Stimulated activated CD8-positive, alpha-beta memory T cell treated with anti-CD3 and anti-CD28 coated beads, Interleukin-7, amount 100 ng/mL, for 1 hour (primary cell): ENCODE results near the gene SCNN1G.

Experiments
- DNase-seq, 2 donors: peaks; one replicate each; pipeline ENCODE4 v3.0.0-alpha.2; 2020; ENCODE audit warnings: low read depth in 2 of 2

Gene SCNN1G

GRCh38 chr16:23196539-23196938 lies 14.0 kb downstream of the SCNN1G start:
- DNase-seq: no peak

- no peak for DNase-seq
These were observed 19.6 kb downstream of the SCNN1G start for GRCh38 chr16:23202166-23202565.

- DNase-seq: no peak
These were observed 24.4 kb downstream of the SCNN1G start for GRCh38 chr16:23206986-23207385.

DNA sequence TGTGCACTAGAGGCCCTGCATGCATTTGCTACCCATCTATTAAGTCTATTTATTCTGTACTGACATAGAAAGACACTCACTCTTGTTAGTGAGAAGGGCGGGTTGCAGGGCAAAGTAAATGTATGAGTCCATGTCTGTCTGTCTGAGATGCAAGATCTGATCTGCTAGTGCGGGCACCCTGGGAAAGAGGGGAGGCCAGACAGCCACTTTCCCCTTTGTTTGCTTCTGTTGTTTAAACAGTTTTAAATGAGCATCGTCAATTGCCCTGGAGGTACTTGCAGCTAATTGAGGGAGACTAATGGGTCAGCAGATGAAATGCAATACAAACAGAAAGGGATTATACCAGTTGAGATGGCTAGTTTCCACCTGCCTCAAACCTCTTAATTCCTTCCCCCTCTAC lies 24.9 kb downstream of the SCNN1G start:
- DNase-seq: no peak

DNA sequence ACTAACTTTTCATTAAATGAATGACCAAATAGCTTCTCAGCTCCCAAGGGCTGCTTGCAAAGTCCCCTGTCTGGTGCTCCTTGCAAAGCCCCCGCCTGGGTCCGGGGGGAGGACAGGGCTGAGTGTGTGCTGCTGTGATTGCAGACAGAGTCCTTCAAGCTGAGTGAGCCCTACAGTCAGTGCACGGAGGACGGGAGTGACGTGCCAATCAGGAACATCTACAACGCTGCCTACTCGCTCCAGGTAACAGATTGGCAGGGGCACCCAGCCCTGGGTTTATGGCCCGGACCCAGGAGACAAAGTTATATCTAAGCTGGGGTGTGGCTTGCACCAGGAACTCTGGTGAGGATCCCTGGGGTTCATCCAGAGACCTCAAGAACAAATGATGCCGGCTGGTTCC lies 27.1 kb downstream of the SCNN1G start:
- DNase-seq: no peak

DNA sequence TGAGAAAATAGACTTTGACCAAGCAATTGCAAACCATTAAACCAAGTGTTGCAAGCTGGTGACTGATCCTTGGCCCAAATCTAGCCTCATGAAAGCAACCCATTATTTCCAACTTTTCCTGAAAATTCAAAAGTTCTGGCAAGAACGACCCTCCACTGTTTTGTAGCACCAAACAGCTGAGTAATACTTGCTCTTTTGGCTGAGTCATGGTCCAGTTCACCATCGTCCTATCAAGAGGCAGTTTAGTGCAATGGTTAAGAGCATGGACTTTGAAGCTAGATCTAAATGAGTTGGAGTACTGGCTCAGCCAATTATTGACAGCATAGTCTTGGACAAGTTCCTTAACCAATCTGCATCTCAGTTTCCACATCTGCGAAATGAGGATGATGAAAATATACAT lies 31.3 kb downstream of the SCNN1G start:
- DNase-seq: no peak

DNA sequence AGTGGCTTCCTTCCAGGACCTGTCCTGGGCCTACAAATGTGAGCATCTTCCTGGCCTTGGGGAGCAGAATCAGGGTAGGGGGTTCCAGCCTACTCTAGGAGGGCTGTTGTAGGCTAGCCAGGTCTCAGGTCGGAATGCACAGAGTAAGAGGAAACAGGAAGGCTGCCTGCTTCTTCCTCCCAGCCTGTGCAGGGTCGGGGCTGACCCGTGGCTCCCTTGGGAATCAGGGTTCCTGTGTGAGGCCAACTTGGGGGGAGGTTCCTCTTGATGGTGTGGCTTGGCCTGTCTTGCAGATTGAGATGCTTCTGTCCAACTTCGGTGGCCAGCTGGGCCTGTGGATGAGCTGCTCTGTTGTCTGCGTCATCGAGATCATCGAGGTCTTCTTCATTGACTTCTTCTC lies 32.3 kb downstream of the SCNN1G start:
- DNase-seq: no peak

DNA sequence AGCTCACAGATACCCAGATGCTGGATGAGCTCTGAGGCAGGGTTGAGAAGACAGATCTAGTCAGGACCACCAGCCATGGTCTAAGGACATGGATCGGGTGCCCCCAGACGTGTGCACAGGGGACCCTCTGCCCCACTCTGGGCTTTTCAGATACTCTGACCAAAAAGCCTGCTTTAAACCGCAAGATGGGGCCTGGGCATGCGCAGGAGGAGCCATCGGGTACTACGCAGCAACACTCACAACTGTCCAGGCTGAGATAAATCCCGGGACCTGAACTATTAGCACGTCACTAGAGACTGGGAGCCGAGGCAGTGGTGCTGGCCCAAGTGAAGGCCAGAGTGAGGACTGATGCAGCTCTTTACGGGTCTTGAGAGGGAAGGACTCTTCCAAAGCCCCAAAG lies 32.9 kb downstream of the SCNN1G start:
- no peak for DNase-seq

DNA sequence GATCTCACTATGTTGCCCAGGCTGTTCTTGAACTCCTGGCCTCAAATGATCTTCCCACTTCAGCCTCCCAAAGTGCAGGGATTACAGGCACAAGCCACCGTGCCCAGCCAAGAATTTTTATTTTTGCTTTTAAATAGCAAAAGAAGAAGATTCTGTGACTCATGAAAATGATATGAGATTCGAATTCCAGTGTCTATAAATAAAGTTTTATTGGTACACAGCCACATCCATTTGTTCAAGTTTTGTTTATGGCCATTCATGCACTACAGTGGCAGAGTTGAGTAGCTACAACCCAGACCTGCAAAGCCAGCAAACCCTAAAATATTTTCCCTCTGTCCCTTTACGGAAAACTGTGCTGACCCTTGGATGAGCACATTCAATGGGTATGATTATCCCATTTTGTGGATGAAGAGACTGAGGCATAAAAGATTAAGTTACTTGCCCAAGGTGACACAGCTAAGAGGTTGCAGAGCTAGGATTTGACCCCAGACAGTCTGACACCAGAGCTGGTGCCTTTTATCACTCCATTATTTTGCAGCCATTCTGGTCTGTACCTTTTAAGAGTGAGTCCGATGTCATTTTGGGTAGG lies 34.2 kb downstream of the SCNN1G start:
- no peak for DNase-seq

DNA sequence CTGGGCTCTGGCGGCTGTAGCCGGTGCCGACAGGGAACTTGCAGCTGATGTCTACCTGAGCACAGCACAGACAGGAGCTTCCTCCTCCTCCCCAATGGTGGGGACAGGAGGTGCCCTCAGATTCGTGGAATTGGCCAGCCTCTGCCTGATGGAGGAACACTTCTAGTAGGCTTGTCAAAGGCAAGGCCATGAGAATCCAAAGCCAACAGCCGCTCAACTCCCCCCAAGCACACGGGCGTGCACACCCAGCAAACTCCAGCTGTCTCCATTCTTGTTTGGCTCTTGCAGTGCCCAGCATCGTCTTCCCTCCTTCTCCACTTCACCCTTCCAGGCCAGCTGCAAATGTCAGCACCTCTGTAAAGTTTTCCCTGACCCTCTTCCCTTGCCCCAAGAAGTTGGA lies 35.1 kb downstream of the SCNN1G start:
- no peak for DNase-seq

GRCh38 chr16:23222929-23223328 lies 40.4 kb downstream of the SCNN1G start:
- DNase-seq: no peak

- no peak for DNase-seq
These were observed 40.8 kb downstream of the SCNN1G start for GRCh38 chr16:23223368-23223767.

GRCh38 chr16:23225109-23225508 lies 42.6 kb downstream of the SCNN1G start:
- DNase-seq: no peak

- DNase-seq: no peak
These were observed 43.1 kb downstream of the SCNN1G start for GRCh38 chr16:23225634-23226033.

DNA sequence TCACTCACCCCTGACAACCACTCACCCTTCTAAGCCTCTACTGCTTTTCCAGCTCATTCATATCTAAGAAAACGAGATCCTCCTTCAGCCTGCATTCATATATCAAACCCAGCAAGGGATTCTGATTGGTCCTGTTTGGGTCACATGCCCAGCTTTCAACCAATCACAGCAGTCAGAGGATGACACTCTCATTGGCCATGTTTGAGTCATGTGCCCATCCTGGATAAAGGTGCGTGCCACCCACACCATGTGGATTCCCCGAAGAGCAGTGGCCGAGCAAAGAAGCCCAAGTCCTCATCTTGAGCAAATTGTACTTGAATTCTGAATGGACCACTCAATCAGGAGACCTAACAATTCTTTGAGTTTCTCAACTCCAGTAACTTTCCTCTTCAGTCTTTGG lies 45.0 kb downstream of the SCNN1G start:
- no peak for DNase-seq

GRCh38 chr16:23229714-23230113 lies 47.2 kb downstream of the SCNN1G start:
- no peak for DNase-seq

DNA sequence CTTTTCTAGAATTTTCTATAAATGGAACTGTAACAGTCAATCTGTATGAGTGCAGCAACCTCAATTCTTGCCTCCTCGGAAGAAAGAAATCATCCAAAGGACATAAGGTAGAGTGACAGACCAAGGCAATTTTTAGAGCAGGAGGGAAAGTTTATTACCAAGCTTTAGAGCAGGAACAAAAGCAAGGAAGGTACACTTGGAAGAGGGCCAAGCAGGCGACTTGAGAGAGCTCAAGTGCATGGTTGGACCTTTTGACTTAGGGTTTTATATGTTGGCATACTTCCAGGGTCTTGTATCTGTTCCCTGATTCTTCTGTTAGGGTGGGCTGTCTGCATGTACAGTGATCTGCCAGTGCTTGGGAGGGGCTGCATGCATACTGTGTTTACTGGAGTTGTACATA lies 50.3 kb downstream of the SCNN1G start:
- no peak for DNase-seq

DNA sequence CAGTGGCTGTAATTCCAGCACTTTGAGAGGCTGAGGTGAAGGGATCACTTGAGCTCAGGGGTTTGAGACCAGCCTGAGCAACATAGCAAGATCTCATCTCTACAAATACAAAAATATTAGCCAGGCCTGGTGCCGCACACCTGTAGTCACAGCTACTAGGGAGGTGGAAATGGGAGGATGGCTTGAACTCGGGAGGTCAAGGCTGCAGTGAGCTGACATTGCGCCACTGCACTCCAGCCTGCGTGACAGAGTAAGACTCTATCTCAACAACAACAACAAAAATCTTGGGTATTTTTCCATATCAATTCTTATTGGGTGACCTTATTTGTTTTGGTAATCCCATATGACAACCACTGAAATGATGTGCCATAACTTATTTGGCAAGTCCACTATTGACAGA lies 52.6 kb downstream of the SCNN1G start:
- DNase-seq: no peak

DNA sequence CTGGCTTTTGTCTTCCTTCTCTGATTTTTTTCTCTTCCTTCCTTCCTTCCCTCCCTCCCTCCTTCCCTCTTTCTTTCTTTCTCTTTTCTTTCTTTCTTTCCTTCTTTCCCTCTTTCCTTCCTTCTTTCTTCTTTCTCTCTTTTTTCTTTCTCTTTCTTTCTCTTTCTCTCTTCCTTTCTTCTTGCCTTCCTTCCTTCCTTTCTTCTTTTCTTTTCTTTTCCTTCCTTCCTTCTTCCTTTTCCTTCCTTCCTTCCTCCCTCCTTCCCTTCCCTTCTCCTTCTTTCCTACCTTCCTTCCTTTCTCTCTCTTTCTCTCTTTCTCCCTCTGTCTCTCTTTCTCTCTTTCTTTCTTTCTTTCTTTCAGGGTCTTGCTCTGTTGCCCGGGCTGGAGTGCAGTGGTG lies 54.4 kb downstream of the SCNN1G start:
- no peak for DNase-seq

GRCh38 chr16:23240994-23241393 lies 58.4 kb downstream of the SCNN1G start:
- DNase-seq: no peak

GRCh38 chr16:23244122-23244521 lies 61.6 kb downstream of the SCNN1G start:
- no peak for DNase-seq

GRCh38 chr16:23245268-23245667 lies 62.7 kb downstream of the SCNN1G start:
- DNase-seq: no peak

- no peak for DNase-seq
These were observed 66.0 kb downstream of the SCNN1G start for GRCh38 chr16:23248261-23249194.
